HepG2 (cell line): ENCODE measurements around the gene SRP14. TPM values are rescaled to one million over a fixed set of nuclear protein-coding genes. Genes with fewer than 3 reads are reported as not detected.
A peak's percentile ranks its signal among the peaks of the same experiment; 100 is the strongest.

Experiments used
- ARID5B ChIP-seq: IDR thresholded peaks from 2 replicates; pipeline ENCODE4 v1.4.0; 2020; ENCODE audit warnings: mild to moderate bottlenecking, missing genetic modification reagents
- CENPX ChIP-seq: sonication (generic); formaldehyde crosslinking; IDR thresholded peaks from 2 replicates; pipeline ENCODE4 v1.9.0; 2021; ENCODE audit warnings: mild to moderate bottlenecking, missing genetic modification reagents, moderate library complexity
- CSRNP1 ChIP-seq: sonication (generic); formaldehyde crosslinking; IDR thresholded peaks from 2 replicates; pipeline ENCODE4 v1.8.1; 2023; ENCODE audit warnings: mild to moderate bottlenecking, missing genetic modification reagents
- KAT2B ChIP-seq: fragments of 150-350 bp; IDR thresholded peaks from 2 replicates; pipeline ENCODE4 v1.6.1; 2014; ENCODE audit warnings: low read depth, low read length, borderline replicate concordance
- KLF16 ChIP-seq, 2 experiments: sonication (generic) in 1 of 2; formaldehyde crosslinking in 1 of 2; IDR thresholded peaks; 2 replicates each; pipeline versions ENCODE4 v1.6.1 to v1.8.0; 2016 to 2023; ENCODE audit warnings: missing genetic modification reagents in 2 of 2, missing compliant biosample characterization in 1 of 2
- MYPOP ChIP-seq: sonication (generic); formaldehyde crosslinking; IDR thresholded peaks from 2 replicates; pipeline ENCODE4 v1.8.1; 2023; ENCODE audit warnings: mild to moderate bottlenecking, moderate library complexity, missing genetic modification reagents
- MZF1 ChIP-seq: sonication (generic); formaldehyde crosslinking; IDR thresholded peaks from 2 replicates; pipeline ENCODE4 v1.8.1; 2023; ENCODE audit warnings: mild to moderate bottlenecking, missing genetic modification reagents, borderline replicate concordance
- SIX1 ChIP-seq: sonication (generic); formaldehyde crosslinking; IDR thresholded peaks from 2 replicates; pipeline ENCODE4 v1.4.0; 2020; ENCODE audit warnings: missing genetic modification reagents, borderline replicate concordance
- SNAPC5 ChIP-seq: sonication (generic); formaldehyde crosslinking; IDR thresholded peaks from 2 replicates; pipeline ENCODE4 v1.8.1; 2023; ENCODE audit warnings: mild to moderate bottlenecking, missing genetic modification reagents, borderline replicate concordance
- SSRP1 ChIP-seq: IDR thresholded peaks from 2 replicates; pipeline ENCODE4 v1.6.1; 2016; ENCODE audit warnings: control low read depth
- TEAD2 ChIP-seq: sonication (generic); formaldehyde crosslinking; IDR thresholded peaks from 2 replicates; pipeline ENCODE4 v1.9.0; 2021; ENCODE audit warnings: missing genetic modification reagents
- TGIF2 ChIP-seq: IDR thresholded peaks from 2 replicates; pipeline ENCODE4 v1.6.1; 2016; ENCODE audit warnings: control low read depth, missing compliant biosample characterization
- ZNF292 ChIP-seq: sonication (generic); formaldehyde crosslinking; IDR thresholded peaks from 2 replicates; pipeline ENCODE4 v1.8.1; 2022; ENCODE audit warnings: mild to moderate bottlenecking, low read depth, missing genetic modification reagents, borderline replicate concordance
- ZNF44 ChIP-seq: sonication (generic); formaldehyde crosslinking; IDR thresholded peaks from 2 replicates; pipeline ENCODE4 v1.5.1; 2020; ENCODE audit warnings: mild to moderate bottlenecking, missing genetic modification reagents
- ZNF503 ChIP-seq: sonication (generic); formaldehyde crosslinking; IDR thresholded peaks from 2 replicates; pipeline ENCODE4 v1.4.0; 2020; ENCODE audit warnings: missing genetic modification reagents
- ZNF615 ChIP-seq: sonication (generic); formaldehyde crosslinking; IDR thresholded peaks from 2 replicates; pipeline ENCODE4 v1.5.0; 2020; ENCODE audit warnings: mild to moderate bottlenecking, missing genetic modification reagents, borderline replicate concordance
- ZNF704 ChIP-seq: sonication (generic); formaldehyde crosslinking; IDR thresholded peaks from 2 replicates; pipeline ENCODE4 v1.8.1; 2023; ENCODE audit warnings: mild to moderate bottlenecking, inconsistent platforms, moderate library complexity, missing genetic modification reagents, borderline replicate concordance
- ZNF878 ChIP-seq: sonication (generic); formaldehyde crosslinking; IDR thresholded peaks from 2 replicates; pipeline ENCODE4 v1.8.1; 2023; ENCODE audit warnings: mild to moderate bottlenecking, missing genetic modification reagents, moderate library complexity
- polyA plus RNA-seq, 8 experiments: library from polyadenylated mRNA; depleted of rRNA in 3 of 8; stranded (reverse) in 7 of 8; unstranded in 1 of 8; fragments of >200 nt; fragmentation: Illumina TruSeq in 4 of 8; extraction: Trizol in 4 of 8; gene quantifications; 2 replicates each; pipeline versions ENCODE4 v1.2.1 to v1.2.3, GENCODE V29; 2011 to 2016; ENCODE audit warnings: low read depth in 4 of 8, missing spikeins in 1 of 8, mixed read lengths in 1 of 8; ENCODE audit not compliant: insufficient read depth in 1 of 8
- total RNA-seq, 5 experiments: library from RNA; depleted of rRNA; stranded (reverse); fragments of >200 nt; fragmentation: Illumina TruSeq; extraction: Trizol; gene quantifications; 2 replicates each; pipeline ENCODE4 v1.2.3, GENCODE V29; 2016; ENCODE audit warnings: low read depth in 1 of 5

Gene SRP14
- total and polyA plus RNA-seq, 2 of the 13 experiments (the other 11 are each of a cell fraction or from before 2014, with no cell fraction given): 208 to 356 TPM

GRCh38 chr15:40069178-40070165 is 30.5 kb upstream of the SRP14 start (continued):
- TF ChIP-seq ZNF503 (CRISPR knock-in tag) (peak; percentile 45; the same call in 1 of the 2 replicates), TEAD2 (no peak), KLF16 (CRISPR knock-in tag; IDR thresholded peaks at IDR 0.05) (no peak), CENPX (CRISPR knock-in tag) (no peak), SNAPC5 (CRISPR knock-in tag) (no peak), ARID5B (CRISPR knock-in tag) (peak; percentile 68), MYPOP (CRISPR knock-in tag) (no peak), ZNF878 (CRISPR knock-in tag) (no peak), ZNF44 (no peak), ZNF292 (peak; percentile 75), ZNF615 (CRISPR knock-in tag) (no peak), CSRNP1 (CRISPR knock-in tag) (no peak), SIX1 (CRISPR knock-in tag) (no peak), MZF1 (CRISPR knock-in tag) (no peak), KAT2B (no peak), TGIF2 (CRISPR knock-in tag) (no peak), ZNF704 (CRISPR knock-in tag) (no peak), SSRP1 (CRISPR knock-in tag) (no peak)
